HG02885 (cell line): ENCODE measurements around the gene TNFRSF1B.

Experiments used
- ATAC-seq: cut with Tn5 transposase; IDR thresholded peaks from one replicate; pipeline ENCODE4 v1.9.1; 2021; ENCODE audit warnings: mild to moderate bottlenecking; ENCODE audit not compliant: unreplicated experiment, poor library complexity

Gene TNFRSF1B

GRCh38 chr1:12173041-12173509 lies 6.3 kb downstream of the TNFRSF1B start:
- no peak for ATAC-seq

- ATAC-seq: no peak
These were observed 6.9 kb downstream of the TNFRSF1B start for GRCh38 chr1:12173631-12174121.

- no peak for ATAC-seq
These were observed 8.4 kb downstream of the TNFRSF1B start for GRCh38 chr1:12174924-12175810.

- ATAC-seq: no peak
These were observed 9.7 kb downstream of the TNFRSF1B start for GRCh38 chr1:12176298-12177118.

- ATAC-seq: no peak
These were observed 10.6 kb downstream of the TNFRSF1B start for GRCh38 chr1:12177156-12177998.

GRCh38 chr1:12177999-12178441 lies 11.2 kb downstream of the TNFRSF1B start:
- no peak for ATAC-seq

- ATAC-seq: no peak
These were observed 11.7 kb downstream of the TNFRSF1B start for GRCh38 chr1:12178511-12178910.

- ATAC-seq: no peak
These were observed 12.3 kb downstream of the TNFRSF1B start for GRCh38 chr1:12179111-12179519.

- ATAC-seq: no peak
These were observed 12.9 kb downstream of the TNFRSF1B start for GRCh38 chr1:12179676-12180075.

GRCh38 chr1:12180315-12180714 lies 13.5 kb downstream of the TNFRSF1B start:
- ATAC-seq: no peak

- ATAC-seq: no peak
These were observed 14.1 kb downstream of the TNFRSF1B start for GRCh38 chr1:12180903-12181302.

- ATAC-seq: no peak
These were observed 14.8 kb downstream of the TNFRSF1B start for GRCh38 chr1:12181568-12181967.

GRCh38 chr1:12182410-12182984 lies 15.7 kb downstream of the TNFRSF1B start:
- ATAC-seq: no peak

GRCh38 chr1:12183095-12183794 lies 16.5 kb downstream of the TNFRSF1B start:
- no peak for ATAC-seq

GRCh38 chr1:12184008-12184681 lies 17.4 kb downstream of the TNFRSF1B start:
- no peak for ATAC-seq

GRCh38 chr1:12185036-12185917 lies 18.5 kb downstream of the TNFRSF1B start:
- no peak for ATAC-seq

GRCh38 chr1:12185918-12186678 lies 19.3 kb downstream of the TNFRSF1B start:
- no peak for ATAC-seq
